GF-D8 (cell line): ENCODE results near the gene MOB3B.

Source experiments
- DNase-seq: peaks from one replicate; lab custom pipeline; 2025; lab: John Stamatoyannopoulos, UW

Gene MOB3B

DNA sequence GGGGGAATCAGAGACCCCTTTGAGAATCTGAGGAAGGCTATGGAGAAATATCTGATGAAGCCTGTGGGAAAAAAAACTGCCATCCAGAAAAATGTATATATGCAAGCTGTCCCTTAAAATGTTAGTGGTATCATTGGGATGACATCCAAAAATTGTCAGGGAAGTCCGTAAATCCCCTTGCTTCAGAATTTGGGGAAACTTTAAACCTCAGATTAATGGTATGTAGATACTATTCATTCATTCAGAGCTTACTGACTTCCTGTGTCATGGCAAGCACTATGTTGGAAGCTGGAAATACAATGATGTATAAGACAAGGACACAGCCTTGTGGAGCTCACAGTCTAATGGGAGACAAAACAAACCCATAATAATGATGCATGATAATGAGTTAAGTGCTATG lies 10.9 kb upstream of the MOB3B start:
- DNase-seq = no peak

DNA sequence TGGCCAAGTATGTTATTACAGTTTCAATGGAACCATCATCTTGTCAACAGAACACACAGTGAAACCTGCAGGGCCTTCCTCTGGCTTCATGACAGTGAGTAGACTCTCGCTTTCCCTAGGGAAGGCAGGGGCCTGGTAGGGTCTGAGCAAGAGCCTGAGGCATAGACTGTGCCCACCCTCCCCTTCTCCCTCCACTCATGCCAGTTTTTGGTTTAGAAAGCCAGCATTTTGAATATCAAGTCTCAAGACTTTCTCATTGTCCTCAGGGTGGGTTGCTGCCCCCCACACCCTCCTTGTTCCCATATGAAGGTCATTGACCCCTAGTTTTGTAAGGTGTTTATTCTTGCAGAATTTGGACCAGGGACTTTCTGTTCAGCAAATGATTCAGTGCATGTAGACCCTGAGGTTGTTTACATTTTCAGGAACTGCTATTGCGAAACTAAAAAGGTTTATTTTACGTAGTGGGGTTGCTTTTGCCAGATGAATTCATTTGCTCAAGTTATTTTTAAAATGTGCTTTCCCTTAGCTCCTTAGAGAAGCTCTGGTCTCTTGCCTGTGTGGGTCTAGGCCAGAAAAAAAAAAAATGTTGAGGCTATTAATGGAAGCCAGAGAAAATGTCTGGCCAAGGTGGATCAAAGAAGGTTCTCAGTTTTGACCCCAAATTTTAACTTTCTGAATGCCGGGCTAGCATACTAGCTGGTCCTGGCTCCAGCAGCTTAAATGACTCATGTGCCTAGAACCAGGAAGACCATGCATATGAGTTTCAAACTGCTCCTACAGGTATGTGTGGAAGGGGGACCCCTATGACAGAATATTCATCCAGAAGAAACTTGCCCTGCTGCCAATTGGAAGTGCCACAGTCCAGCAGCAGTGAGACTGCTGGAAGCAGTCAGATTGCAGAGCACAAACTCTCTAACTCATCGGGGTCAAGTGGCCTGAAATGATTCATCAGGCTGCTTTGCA lies 10.1 kb upstream of the MOB3B start:
- DNase-seq = no peak

DNA sequence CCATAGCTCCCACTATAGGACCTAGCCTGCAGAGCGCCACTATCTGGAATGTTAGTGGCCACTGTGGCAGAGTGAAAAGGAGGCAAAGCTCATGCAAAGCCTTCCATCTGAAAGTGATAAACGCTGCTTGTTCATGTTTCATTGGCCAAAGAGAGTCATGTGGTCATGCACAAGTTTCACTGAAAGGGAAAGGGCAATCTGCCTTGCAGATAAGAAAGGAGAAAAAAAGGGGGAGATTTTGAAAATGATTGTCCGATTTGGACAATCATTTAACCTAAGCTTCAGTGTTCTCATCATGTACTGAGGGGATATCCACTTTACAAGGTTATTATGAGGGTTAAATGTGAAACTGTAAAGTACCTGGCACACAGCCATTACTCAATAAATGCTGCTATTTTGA lies 9.0 kb upstream of the MOB3B start:
- DNase-seq = no peak

DNA sequence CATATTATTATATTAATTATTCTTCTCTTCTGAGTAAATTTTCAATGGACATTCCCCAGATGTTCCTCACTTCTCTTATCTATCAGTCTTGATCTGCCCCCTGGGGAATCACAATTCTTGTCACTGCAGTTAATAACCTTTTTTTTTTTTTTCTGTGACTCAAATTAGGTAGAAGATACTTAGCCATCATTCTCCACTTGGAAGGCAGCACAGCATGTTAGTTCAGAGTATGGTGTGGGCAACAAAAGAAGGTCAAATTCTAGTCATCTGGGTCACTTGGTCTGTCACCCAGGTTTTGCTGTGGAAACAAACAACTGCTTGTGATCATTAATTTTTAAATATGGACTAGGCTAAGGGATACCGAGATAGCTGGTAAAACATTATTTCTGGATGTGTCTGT lies 8.1 kb upstream of the MOB3B start:
- no peak for DNase-seq

DNA sequence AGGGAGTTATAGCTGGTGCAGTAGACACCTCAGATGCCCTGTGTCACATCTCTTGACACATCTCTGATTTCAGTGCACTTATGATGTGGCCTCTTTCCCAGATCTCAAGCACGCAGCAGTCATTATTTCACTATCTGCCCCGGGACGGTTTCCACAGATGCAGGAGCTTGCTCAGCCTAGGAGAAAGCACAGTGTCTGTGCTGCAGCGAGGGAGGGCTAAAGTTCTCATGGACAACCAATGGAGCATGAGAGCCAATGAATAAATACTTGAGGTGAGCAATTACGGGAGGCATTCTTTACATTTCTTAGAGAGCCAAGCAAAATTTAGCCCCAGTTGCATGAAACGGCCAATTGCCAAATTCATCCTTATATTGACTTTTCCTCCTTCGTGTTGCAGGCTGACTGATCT lies 7.4 kb upstream of the MOB3B start:
- no peak for DNase-seq

DNA sequence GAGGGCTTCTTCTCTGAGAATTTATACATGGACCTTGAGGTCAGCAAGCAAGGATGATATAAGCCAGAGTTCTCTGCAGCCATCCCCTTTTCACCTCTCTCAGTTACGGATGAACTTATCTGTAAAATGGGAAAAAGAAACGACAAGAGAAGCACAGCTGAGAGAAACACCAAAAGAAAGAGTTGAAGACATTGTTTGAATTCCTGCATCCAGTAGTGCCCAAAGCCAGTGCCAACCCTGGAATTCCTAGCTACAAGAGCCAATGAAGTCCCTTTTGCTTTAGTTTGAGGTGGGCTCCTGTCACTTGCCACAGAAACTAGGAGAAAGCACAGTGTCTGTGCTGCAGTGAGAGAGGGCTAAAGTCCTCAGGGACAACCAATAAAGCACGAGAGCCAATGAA lies 6.6 kb upstream of the MOB3B start:
- DNase-seq = no peak

DNA sequence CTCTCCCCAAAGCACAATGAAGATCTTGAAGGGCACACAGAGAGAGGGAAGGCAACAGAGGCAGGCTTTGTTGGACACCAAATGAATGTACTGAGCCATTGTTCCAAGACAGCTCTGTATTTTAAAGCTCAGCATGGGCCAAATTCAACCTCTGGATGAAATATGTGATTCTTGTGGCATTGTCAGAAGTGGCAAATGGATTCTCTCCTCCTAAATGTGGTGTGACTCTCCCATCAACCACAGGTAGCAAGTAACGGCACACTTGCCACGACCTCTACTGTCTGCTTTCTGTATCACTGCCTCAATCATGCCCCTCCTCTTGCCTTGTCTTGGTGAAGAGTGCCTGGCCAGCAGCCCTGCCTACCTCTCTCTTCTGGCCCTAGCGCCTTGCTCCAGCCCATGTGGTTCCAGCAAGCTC lies 6.1 kb upstream of the MOB3B start:
- no peak for DNase-seq

DNA sequence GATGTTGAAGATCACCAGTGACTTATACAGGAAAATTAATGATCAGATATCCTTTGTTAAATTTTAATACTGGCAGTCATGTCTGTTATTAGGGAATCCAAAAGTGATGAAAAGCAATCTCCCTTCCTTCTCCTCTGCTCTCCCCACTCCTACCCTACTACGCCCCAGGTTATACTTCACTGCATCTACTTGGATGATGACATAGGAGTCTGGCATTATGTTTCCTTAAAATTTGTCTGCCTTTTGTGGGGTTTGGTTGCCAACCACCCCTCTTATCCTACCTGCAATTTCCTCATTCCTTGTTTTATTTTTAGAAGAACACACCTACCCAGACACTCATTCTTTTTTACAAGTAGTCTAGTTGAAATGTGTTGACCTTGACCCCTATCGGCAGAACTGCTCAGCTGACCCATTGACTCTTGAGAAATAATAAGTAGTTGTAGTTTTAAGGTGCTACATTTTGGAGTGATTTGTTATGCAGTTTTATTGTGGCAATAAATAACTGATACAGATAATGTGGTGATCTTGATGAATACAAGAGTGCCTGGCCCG lies 5.1 kb upstream of the MOB3B start:
- DNase-seq = no peak

DNA sequence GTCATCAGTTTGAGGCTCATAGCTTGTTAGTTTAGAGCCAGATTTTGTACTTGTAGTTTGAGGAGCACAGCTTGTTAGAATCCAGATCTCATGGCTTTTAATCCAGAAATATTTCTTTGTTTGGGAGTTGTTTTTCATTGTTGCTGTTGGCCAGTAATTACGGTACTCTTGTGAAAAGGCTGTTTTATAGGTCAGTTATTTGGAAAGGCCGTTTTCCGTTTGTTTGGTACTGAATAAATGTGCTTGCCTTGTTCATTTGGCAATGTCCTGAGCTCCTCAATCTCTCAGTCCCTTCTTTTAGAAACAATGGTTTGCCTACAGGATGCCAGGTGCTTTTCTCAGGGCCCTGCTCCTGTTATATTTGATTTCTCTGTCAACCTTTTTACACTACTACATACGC lies 4.5 kb upstream of the MOB3B start:
- no peak for DNase-seq

DNA sequence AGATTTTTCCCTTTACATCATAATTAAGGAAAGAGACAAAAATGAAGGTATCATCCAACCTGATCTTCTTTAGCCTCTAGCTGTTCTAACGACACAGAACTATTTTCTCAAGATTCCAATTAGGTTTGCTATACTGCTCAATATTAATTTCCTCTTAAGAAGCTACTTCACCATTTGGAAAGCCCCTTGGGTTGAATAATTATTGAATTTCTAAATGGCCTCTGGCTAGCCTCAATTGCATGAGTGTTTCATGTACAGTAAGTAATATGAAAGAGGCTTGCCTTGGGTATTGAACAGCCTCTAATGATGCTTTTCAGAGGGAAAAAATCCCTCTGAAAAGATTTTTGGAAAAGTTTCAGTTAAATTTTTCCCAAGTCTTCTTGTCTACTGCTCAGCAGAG lies 3.7 kb upstream of the MOB3B start:
- no peak for DNase-seq

DNA sequence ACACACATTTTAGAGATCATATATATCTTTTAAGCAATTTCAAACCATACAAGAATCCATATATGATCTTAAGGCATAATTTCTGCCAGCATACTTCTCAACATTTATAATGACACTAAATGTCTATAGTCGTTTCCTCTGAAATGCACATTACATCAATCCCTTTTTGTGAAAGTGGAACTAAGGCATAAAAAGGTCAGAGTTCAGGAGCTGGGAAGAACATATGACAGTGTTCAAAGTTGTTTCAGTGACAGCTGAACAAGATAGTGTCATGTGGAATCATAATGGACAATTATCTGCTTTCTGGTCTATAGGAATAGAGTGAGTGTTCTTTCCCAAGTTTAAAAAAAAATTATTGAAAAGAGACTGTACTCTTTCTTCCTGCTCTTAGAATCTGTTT lies 2.4 kb upstream of the MOB3B start:
- DNase-seq = no peak

DNA sequence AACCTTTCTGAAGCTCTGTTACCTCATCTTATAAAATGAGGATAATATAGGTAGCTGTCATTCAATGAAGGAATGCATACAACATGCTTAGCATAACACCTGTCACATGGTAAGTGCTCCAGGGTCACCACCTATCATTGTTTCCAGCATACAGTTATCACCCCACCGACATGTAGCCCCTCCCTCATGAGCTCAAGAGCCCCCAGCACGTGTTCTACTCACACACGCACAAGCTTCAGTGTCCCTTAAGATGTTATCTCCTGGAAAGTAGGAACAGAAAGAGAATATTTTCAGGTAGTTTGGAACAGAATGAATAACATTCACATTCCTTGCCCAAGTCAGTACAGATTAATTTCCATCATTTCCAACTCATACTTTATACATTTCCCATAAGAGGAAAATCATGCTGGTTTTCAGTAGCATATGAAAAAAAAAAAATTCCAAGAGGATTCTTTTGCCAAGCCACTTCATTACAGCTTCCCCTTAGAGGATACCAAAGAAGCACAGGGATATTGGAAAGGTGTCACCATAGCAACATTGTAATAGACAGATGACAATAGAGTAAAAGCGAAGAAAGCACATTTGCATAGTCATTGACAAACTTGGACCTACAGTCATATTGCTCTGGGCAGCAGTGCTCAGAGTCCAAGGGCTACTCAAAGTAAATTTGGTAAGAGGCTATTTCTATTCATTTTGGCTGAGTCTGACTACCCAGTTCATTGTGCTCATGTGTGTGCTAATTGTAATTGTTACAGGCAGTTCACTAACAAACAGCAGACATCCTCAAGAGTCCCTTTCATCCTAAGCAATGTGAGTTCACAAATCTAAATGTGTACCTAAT lies 1.5 kb upstream of the MOB3B start:
- DNase-seq = no peak

DNA sequence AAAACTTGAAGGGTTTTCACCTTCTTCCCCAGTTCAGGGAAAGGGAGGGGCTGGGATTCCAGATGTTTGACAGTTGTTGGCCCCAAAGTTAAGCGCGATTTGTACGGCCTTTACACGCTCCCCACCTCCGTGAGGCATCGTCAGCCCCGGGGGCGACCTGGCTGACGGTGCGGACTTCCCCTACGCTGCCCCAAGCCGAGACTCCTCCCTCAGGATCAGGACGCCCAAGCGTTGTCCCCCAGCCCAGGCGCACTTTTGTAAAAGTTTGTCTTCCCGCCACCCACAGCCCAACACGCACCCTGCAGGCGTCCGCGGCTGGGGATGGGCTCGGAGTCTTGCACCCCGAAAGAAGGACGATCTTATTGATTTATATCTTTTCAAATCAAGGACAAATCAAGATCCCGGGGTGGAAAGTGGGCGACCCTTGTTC lies 713 bp downstream of the MOB3B start:
- no peak for DNase-seq

DNA sequence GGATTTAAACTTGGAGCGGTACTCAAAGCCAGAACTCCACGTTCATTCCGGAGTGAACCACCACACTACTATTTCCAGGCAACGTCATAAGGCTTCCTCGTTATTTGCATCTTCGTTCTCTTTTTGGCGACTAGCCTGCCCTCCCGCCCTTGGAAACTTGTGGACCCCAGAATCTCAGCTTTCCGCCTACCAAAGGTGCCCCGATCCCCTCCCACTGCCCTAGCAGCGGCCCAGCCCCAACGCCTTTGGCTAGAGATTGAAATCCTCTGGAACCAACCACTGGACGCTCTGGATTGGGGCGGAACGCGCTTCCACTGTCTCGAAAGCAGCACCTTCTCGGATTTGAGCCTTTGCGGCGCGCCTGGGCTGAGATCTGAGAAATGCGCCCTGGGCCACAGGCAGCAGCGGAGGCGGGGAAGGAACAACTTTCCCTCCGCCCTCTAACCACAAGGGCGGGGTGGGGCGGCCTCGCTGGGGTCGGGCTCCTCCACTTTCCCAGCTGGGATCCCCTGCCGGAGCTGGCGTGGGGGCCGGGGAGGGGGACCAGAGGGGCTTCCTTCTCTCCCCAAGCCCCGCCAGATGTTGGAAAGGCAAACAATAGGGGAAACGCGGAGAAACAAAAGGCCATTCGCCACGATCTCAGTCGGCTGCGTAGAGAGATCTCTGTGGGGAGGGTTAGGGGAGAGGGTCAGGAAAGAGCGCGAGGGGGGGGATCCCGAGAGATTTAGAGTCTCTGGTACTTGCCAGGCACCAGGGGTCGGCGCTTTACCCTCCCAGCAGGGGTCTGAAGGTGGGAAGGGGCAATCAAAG lies 1.3 kb downstream of the MOB3B start:
- no peak for DNase-seq

DNA sequence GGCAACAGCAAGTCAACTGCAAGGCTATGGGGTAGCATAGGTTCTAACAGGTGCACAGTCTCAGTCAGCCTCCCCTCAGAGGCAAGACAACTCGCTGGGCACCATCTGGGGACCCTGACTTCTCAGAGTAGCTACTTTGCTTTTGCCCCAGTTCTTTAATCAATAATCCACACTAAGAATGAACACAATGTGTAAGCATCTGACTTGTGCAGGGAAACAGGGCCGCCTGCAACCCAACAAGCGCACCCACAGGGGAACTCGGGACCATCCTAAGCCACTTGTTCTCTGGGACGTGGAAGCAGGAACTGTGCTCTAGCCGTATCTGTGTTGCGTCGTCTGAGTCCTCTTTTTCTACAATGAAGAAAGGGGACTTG lies 1.9 kb downstream of the MOB3B start:
- DNase-seq = no peak

DNA sequence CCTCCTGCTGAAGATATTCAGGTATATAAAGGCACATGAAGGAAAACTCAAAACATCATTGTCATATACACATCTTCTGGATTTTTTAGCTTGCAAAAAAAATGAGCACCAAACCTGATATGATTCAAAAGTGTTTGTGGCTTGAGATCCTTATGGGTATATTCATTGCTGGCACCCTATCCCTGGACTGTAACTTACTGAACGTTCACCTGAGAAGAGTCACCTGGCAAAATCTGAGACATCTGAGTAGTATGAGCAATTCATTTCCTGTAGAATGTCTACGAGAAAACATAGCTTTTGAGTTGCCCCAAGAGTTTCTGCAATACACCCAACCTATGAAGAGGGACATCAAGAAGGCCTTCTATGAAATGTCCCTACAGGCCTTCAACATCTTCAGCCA lies 5.4 kb downstream of the MOB3B start, which contains the start of gene IFNK:
Gene IFNK, plus strand, starts transcription at position 55 of the 400 bp plus-strand sequence. Its CDS starts 47 bp downstream, at position 102.
- no peak for DNase-seq

DNA sequence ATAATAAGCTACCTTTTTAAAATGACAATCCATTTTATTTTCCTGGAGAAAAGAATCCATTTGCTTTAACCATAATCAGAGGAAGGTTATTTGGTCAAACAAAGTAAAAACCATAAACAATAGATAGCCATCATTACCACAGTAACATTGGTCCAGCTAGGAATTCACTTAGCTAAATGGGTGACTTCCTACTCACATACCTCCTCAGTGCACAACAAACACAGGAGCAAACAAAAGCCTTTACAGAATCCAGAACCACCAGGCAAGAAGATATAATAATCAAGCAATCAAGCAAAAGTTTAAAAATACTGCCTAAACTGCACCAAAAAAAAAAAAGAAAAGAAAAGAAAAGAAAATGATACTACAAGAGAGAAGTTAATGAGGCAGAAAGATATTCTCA lies 6.5 kb downstream of the MOB3B start:
- DNase-seq = no peak

DNA sequence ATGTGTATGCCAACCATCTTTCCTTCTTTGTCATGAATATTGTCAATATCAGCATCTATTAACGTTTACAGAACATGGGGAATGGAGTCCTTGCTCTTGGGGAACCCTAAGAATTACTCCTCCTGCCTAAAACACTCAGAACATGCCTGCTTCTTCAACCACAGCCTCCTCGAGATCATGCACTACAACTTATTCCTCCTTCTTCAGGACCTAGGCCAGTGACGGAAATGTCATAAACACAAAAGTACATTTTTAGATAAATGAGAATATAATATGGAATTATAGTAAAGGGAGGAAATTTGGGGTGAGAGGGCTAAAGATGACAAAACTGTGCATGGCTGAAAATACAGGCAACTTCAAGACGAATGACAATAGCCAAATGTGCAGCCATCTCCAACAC lies 8.6 kb downstream of the MOB3B start:
- DNase-seq = no peak

DNA sequence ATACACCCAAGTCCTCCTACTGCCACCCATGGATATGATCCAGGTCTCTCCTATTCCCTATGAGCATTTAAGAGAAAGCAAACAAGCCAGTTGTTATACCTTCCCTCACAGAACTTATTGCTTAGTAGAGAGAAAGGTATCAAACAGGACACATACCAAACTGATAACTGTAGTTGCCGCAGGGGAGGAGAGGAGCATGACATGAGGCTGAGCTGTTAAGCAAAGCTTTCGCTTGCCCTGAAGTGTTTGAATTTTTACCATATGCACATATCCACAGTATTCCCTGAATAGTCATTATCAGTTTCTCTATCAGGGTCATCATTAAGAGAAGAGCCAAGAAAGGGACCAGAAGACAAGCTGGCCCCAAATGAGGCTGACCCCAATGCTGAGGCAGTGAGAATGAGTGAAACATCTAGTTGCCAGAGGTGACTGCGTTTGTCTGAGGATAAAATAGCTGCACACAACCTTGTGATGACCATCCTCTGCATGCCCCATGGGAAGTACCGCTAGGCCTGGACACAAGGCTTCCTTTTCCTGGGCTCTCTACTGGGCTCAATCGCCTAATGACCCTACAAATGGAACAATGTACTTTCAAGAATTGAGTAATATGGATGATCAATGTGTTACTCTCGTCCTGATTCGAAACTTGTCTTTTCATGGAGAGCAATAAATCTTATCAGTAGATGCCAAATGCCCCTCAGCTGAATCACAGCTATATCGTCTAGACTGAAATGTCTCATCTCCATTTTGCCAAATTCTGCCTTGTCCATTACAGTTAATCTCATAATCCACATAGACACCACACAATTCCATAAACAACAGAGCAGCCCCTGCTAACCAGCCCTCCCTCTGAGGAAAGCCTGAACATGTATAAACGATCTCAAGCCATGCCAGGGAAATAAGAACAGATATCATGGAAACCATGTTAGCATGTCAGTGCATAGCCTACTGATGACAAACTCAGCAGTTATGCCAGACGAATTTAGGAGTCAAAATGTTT lies 9.8 kb downstream of the MOB3B start:
- no peak for DNase-seq

DNA sequence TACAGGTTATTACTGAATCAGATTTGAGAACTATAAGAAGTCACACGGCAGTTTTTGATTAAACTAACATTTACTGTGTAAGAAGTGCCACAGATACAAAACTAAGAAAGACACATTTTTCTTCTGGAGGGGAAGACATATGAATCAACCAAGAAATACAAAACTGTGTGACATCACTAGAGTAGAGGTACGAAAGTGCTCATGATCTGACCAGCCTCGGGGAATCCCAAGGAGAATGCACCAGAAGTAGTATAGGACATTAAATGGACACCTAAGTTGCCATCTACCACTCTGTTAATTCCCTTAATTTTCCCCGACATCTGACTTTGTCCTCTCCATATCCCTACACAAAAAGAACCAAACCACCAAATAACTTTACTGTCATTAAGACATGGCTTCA lies 10.8 kb downstream of the MOB3B start:
- DNase-seq = no peak

DNA sequence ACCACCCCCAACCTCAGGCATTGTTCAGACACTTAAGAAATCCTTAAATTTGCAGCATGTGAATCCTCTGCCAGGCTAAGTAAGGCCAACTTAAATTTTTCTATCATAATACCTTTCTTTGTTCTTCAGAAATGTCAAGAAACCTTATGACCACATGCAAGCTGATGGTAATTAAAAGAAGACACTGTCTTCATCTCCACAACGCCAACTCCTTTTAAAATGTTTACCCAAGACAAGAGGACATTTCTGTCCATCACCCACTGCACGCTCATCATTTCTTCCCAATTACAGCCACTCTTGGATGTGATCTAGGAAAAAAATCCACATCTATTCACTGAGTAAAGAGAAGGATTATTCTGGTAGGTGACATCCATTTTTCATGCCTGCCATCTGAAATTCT lies 11.6 kb downstream of the MOB3B start:
- DNase-seq = no peak
